Nephron progenitor cell (in vitro differentiated cells): Measurements from ENCODE around the gene CRYBA4.
A peak's percentile ranks its signal among the peaks of the same experiment; 100 is the strongest.

Source experiments
- DNase-seq: peaks from one replicate; pipeline ENCODE4 v3.0.0; 2021
- H3K27ac Mint-ChIP-seq: 2 replicates; pipeline ENCODE4 v1.8.0; 2021; ENCODE audit warnings: mild to moderate bottlenecking, moderate library complexity, mixed read lengths
- H3K27me3 Mint-ChIP-seq: 2 replicates; pipeline ENCODE4 v1.8.0; 2021; ENCODE audit warnings: mild to moderate bottlenecking, low read depth, mixed read lengths; ENCODE audit not compliant: poor library complexity
- H3K36me3 Mint-ChIP-seq: 2 replicates; pipeline ENCODE4 v1.8.0; 2021; ENCODE audit warnings: low read depth, mixed read lengths
- H3K4me1 Mint-ChIP-seq: 2 replicates; pipeline ENCODE4 v1.8.0; 2021; ENCODE audit warnings: mixed read lengths
- H3K4me3 Mint-ChIP-seq: 2 replicates; pipeline ENCODE4 v1.8.0; 2021; ENCODE audit warnings: mild to moderate bottlenecking, moderate library complexity, mixed read lengths
- H3K9me3 Mint-ChIP-seq: 2 replicates; pipeline ENCODE4 v1.8.0; 2021; ENCODE audit warnings: mild to moderate bottlenecking, moderate library complexity, mixed read lengths
- TF ChIP-seq, protein P1 (sequence below): fragments of 200-600 bp; sonication (generic); IDR thresholded peaks from 2 replicates; pipeline ENCODE4 v1.5.0; 2021; ENCODE audit warnings: antibody characterized with exemption

The CRYBA4 gene

DNA sequence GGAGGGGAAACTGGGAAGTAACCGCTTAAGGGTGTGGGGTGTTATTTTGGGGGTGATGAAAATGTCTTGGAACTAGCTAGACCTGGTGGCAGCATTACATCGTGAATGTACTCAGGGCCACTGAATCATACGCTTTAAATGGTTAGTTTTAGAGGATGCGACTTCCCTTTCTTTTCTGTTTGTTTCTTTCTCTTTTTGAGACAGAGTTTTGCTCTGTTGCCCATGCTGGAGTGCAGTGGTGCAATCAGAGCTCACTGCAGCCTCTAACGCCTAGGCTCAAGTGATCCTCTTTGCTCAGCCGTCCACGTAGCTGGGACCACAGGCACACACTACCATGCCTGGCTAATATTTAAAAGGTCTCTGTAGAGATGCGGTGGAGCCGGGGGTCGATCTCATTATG is 30.1 kb downstream of the CRYBA4 start:
- TF ChIP-seq, protein P1, sequence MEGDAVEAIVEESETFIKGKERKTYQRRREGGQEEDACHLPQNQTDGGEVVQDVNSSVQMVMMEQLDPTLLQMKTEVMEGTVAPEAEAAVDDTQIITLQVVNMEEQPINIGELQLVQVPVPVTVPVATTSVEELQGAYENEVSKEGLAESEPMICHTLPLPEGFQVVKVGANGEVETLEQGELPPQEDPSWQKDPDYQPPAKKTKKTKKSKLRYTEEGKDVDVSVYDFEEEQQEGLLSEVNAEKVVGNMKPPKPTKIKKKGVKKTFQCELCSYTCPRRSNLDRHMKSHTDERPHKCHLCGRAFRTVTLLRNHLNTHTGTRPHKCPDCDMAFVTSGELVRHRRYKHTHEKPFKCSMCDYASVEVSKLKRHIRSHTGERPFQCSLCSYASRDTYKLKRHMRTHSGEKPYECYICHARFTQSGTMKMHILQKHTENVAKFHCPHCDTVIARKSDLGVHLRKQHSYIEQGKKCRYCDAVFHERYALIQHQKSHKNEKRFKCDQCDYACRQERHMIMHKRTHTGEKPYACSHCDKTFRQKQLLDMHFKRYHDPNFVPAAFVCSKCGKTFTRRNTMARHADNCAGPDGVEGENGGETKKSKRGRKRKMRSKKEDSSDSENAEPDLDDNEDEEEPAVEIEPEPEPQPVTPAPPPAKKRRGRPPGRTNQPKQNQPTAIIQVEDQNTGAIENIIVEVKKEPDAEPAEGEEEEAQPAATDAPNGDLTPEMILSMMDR: no peak
- no peaks in the 10 kb centered on the region for H3K36me3 Mint-ChIP-seq
- no peaks in the 10 kb centered on the region for H3K9me3 Mint-ChIP-seq
- H3K27ac Mint-ChIP-seq: no peak overlapping the region
- H3K4me1 Mint-ChIP-seq: peaks cover 27% of the 10 kb centered on the region
- no peak for DNase-seq
- H3K27me3 Mint-ChIP-seq: peaks cover 98% of the 10 kb centered on the region
- H3K4me3 Mint-ChIP-seq: no peak overlapping the region

DNA sequence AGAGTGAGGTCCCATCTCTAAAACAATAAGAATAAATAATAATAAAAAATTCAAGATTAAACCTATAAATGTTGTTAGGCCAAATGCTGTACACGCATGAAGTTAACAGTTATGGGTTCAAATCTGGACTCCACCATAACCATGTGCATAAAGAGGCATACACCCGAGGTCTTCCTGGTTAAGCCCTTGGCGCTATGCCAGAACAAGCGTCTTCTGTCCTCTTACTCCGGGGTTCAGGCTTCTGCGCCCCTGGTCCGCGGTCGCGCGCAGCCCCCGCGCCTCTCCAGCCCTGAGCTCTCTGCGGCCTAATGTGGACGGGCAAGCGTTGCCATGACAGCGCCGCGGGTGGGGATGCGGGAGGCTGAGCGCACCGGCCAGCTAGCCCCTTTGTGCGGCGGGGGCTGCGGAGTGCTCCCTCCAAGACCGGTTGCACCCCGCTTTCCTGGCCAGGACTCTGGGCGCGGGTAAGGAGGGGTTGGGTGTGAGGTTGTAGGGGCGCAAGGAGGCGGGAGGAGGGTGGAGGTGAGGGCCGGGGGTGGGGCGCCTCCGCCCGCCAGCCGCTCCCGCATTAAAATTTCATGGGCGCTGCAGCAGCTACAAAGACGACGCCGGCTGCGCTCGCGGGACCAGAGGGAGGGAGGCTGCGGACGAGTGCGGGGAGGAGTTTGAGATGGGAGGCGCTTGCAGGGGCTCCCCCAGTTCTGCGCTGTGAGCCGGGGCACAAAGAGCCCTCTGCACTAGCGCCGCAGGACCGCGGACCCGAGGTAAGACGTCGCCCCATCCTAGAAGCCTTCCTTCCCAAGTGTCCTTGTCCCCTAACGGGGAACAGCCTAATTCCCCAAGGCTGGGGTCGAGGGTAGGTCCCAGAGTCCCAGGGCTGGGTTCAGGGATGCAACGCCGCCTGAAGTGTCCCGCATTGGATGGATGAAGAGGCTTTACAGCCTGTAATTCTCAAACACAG is 35.4 kb downstream of the CRYBA4 start, which contains the start of gene MIAT:
Gene MIAT, plus strand, starts transcription at position 698 of the 961 bp plus-strand sequence.
- TF ChIP-seq, protein P1: no peak

DNA sequence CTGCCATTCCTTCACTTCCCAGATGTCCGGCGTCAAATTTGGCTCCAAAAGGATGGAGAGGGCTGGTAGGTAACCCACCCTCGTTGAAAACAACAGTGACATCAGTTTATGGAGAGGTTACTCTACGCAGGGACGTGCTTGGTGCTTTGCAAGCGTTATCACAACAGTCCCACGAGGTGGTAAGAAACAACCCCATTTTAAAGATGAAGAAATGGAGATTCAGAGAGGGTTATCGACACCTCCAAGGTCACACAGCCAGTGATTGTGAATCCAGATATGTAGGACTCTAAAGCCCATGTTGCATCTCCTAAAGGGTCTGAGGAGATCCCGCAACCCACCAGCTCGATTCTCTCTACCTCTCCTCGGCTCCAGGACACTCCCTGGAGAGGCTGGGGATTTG is 36.4 kb downstream of the CRYBA4 start:
- H3K9me3 Mint-ChIP-seq: no peaks in the 10 kb centered on the region
- H3K36me3 Mint-ChIP-seq: no peaks in the 10 kb centered on the region
- H3K4me1 Mint-ChIP-seq: peaks cover 22% of the 10 kb centered on the region
- H3K27ac Mint-ChIP-seq: no peak overlapping the region
- H3K27me3 Mint-ChIP-seq: peaks cover 62% of the 10 kb centered on the region
- peak overlapping the region; percentile 78 for H3K4me3 Mint-ChIP-seq
- no peak for DNase-seq
- TF ChIP-seq, protein P1: no peak

More for the DNA sequence above, 35.4 kb downstream of the CRYBA4 start, which contains the start of gene MIAT:
- Mint-ChIP-seq H3K4me3 (peak within 1 kb of the TSS; percentile 78), H3K9me3 (no peaks in the 10 kb centered on the region), H3K36me3 (no peaks in the 10 kb centered on the region), H3K4me1 (peaks cover 22% of the 10 kb centered on the region), H3K27me3 (peaks cover 72% of the 10 kb centered on the region), H3K27ac (no peak within 1 kb of the TSS)
- peak; percentile 73 for DNase-seq

DNA sequence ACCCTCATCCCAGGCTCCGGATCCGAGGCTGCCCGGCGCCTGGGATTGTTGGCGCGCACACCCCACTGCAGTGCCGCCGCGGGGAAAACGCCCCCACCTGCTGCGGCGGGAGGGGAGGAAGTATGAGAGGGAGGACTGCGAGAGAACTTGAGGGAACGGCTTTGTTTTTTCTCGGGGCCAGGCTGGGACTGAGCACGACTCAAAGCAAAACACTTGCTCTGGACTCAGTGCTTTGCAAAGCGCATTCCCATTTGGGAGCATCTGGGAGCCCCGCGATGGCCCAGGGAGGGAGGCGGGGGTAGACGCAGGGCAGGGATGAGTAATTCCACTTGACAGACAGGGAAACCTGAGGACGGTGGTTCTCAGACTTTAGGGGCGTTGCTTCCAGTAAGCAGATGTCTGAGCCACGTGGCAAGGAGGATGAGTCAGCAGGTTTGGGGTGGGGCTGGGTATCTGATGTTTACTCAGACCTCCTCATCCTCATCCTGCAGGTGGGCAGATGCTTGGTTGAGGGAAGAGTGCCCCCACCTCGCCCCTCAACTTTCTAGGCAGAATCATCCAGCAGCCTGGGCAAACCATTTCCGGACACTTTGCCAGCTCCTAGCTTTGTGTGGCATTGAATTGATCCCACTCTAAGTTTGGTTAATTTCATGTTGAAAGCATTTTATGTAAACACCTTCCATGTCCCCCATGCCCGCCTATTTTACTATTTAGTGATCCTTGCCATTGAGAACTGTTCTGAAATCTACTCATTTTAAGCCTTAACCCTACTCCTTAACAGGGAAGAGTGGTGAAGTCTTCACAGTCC is 37.1 kb downstream of the CRYBA4 start:
- H3K27me3 Mint-ChIP-seq: peaks cover 55% of the 10 kb centered on the region
- H3K4me1 Mint-ChIP-seq: peaks cover 28% of the 10 kb centered on the region
- H3K27ac Mint-ChIP-seq: no peak overlapping the region
- peak; percentile 60 for DNase-seq
- TF ChIP-seq, protein P1: no peak
- H3K4me3 Mint-ChIP-seq: peak overlapping the region; percentile 78
- no peaks in the 10 kb centered on the region for H3K36me3 Mint-ChIP-seq
- H3K9me3 Mint-ChIP-seq: no peaks in the 10 kb centered on the region

DNA sequence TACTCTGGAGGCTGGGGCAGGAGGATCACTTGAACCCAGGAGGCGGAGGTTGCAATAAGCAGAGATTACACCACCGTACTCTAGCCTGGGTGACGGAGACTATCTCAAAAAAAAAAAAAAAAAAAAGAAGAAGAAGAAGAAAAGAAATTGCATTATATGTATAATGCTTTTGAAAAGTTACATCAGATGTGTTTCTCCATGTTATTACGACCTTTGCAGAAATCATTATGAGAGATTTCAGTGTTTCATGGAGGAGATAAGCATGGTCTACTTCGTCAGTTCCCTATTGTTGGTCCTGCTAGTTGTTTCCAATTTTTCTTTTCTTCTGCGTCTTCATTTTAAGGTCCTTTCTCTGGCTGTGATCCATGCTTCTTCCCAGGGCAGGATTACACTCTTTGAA is 38.6 kb downstream of the CRYBA4 start:
- H3K27me3 Mint-ChIP-seq: peaks cover 42% of the 10 kb centered on the region
- no peaks in the 10 kb centered on the region for H3K36me3 Mint-ChIP-seq
- TF ChIP-seq, protein P1: no peak
- no peak overlapping the region for H3K27ac Mint-ChIP-seq
- no peaks in the 10 kb centered on the region for H3K9me3 Mint-ChIP-seq
- peaks cover 30% of the 10 kb centered on the region for H3K4me1 Mint-ChIP-seq
- DNase-seq: no peak
- H3K4me3 Mint-ChIP-seq: peak overlapping the region; percentile 21
